GM19240 (cell line): ENCODE data around the gene TECRL.

Experiments used
- DNase-seq: peaks from one replicate; pipeline ENCODE4 v3.0.0; 2011; ENCODE audit warnings: low spot score; ENCODE audit not compliant: insufficient read length

TECRL gene

DNA sequence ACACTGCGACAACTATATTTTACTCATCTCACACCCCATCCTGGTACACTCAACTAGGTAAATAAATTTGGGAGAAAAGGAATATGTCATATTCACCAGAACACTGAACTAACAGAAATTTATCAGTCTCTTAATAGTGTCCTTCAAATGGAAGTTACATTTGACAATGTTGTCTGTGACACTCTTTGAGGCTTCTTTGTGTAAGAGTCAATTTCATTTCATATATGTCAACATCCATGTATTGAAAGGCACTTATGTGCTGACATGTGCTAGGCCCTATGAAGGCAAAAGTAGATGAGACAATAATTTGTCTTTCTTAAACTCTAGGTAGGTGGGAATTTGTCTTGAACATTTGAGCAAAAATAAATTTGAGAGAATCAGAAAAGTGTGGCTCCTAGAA lies 82.0 kb downstream of the TECRL start:
- no peak for DNase-seq

DNA sequence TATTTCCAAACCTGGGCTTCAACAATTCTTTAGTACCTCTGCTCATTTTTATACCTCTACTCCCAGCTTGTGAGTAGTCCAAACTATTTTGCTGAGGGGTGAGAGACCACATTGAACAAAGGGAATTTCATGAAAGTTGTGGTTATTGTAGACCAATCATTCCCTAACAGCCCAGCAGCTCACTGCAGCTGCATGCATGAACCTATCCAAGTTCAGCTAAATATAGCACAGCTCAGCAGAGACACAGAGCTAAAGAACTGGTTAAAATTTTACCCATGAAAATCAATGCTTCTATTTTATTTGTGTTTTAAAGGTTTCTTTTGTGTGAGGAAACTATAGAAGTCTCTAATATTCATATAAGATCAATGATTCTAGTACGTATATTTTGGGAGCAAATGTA lies 82.7 kb downstream of the TECRL start:
- DNase-seq: no peak

DNA sequence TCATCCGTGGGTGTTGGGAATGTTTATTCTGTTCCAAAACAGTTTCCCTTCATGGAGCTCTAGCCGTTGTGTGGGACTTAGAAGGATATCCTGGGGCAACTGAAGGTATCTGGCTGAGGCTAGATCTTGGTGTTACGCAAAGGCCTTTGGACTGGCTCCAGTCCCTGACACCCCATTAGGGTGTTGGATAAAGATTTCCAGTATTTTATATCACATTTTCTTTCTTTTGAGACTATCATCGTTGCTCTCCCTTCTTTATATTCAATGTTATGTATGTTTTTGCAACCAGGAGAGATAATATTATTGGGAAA lies 103.0 kb downstream of the TECRL start:
- no peak for DNase-seq

DNA sequence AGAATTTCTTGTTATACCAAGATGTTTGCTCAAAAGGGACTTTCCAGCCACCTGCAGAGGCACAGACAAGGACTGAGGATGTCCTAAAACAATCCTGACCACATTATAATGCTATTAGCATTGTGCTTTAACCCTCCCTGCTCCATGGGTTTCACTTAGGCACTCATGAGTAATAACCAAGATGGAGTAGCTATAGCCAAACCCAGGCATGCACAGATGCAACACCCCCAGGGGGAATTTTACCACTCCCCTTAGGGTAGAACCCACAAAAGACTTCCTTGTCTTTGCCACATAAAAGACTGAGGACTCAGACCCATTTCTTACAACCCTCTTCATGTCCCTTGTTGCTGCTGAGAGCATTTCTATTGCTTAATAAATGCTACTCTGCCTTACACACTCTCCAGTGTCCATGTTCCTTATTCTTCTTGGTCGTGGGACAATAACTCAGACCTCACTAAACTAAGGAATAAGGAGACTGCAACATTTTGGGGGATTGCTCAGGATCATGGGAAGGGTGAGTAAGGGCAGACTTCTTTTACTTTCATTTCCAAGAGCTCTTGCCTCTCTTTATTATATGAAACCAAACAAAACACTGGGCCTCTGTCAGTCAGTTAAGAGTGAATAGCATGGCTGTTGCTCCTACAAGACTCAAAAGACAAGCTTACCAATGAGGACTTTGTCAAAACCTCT lies 103.5 kb downstream of the TECRL start:
- DNase-seq: no peak

DNA sequence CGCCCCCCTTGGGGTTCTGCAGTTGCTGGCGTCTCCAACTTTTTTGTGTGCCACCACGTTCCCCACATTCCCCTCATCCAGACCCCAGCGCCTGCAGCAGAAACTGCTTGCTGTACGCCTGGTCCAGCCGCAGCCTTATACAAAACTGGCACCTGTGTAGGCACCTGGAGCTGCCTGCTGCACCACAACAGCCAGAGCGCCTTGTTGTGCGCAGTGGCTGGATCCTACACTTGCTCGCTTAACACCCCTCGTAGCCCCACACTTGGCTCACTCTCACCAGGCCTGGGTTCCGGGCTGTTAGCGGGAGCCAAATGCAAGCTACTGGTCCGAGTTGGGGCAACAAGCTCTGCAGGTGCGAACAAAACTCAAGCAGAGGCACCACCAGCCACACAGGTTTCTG lies 136.8 kb downstream of the TECRL start:
- no peak for DNase-seq

DNA sequence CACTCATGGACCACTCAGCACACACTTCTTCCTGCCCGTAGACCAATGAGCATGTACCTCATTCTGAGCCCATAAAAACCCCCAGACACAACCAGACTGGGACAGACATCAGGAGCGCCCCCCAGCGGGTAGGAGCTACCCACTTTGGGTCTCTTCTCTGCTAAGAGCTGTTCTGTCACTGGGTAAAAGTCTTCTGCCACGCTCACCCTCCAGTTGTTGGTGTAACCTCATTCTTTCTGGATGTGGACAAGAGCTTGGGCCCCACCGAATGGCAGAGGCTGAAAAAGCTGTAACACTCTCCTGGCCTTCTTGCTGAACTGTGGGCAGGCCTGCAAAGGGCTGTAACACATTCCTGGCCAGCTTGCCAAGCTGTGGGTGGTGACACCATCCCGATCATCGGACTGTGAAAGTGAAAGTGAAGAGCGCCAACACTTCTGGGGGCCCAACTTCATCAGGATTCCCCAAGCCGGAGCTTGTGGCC lies 137.6 kb downstream of the TECRL start:
- DNase-seq: no peak

DNA sequence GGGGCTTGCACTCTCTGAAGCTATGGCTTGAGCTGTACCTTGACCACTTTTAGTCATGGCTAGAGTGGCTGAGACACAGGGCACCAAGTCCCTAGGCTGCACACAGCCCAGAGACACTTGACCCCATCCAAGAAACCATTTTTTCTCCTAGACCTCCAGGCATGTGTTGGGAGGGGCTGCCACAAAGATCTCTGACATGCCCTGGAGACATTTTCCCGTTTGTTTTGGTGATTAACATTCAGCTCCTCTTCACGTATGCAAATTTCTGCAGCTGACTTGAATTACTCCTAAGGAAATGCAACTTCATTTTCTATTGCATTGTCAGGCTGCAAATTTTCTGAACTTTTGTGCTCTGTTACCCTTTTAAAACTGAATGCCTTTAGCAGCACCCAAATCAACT lies 142.6 kb downstream of the TECRL start:
- DNase-seq: no peak

DNA sequence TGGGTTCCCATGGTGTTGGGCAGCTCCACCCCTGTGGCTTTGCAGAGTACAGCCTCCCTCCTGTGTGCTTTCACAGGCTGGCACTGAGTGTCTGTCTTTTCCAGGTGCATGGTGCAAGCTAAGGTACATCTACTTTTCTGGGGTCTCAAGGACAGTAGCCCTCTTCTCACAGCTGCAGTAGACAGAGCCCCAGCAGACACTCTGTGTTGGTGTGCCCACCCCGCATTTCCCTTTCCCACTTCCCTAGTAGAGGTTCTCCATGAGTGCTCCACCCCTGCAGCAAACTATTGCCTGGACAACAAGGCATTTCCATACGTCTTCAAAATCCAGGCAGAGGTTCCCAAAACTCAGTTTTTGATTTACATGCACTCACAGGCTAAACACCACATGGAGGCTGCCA lies 143.0 kb downstream of the TECRL start:
- DNase-seq: no peak

DNA sequence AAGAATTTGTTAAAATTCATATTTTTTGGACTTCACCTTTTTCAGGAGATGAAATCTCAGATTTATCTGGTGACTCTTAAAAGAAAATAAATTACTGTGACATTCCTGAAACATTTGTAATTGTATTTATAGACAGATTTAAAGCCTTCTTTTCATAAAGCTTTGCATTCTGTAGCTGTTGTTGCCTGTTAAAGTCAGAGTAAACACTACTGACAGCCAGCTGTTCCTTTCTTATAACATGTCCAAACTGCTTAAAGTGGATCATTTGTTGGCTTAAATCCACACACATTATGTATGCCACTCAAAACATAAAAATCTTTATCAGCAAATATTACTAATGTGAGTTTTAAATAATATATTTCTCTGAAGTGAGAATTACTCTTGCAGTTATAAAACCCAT lies 157.5 kb downstream of the TECRL start:
- DNase-seq: no peak

DNA sequence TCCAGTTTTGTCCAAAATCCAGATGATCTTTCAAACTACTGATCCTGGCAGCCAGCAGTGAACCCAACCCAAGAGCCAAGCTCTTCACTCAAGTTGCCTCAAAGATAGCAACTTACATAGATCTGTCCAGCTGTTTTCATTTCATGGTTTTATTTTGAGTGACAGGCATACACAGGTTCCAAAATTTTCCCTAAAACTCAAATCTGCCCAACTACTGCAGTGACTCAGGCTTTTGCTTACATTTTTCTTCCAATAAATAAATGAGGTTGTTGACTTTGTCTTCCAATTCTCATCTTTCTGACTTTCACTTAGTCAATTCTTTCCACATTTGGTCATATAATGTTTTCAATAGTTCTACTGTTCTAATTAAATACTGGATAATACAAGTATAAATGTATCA lies 158.8 kb downstream of the TECRL start:
- no peak for DNase-seq

DNA sequence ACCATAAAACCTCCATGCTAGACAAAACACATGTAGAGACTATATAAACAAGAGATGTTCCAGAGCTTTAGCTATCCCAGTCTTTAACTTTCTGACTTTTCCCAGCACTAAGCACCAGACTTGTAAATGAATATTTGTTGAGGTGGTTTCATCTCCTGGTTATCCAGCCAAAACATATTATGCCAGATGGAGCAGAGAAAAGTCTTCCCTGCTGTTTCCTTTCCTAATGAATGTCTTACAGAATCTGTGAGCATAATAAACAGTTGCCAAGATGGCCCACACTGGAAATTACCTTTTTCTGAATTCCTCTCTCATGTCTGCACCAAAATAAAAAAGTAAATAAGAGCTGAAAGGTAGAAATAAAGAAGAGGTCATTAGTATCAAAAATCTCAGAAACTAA lies 159.2 kb downstream of the TECRL start:
- no peak for DNase-seq

DNA sequence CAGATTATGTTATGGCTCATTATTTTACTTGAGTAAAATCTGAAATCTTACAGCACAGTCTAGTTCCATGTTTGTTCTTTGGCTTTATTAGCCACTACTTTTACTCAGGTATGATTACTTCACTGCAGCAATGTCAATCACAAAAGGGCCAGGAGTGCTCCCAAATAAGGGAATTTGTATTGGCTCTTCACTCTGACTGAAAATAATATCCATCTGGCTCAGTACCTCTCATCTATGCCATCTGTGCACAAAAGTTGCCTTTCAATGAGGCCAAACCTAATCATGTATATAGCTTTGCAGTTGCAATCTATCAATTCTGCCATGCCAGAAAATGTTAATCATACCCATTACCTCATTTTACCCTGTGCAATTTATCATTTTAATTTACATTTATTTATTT lies 161.1 kb downstream of the TECRL start:
- no peak for DNase-seq

DNA sequence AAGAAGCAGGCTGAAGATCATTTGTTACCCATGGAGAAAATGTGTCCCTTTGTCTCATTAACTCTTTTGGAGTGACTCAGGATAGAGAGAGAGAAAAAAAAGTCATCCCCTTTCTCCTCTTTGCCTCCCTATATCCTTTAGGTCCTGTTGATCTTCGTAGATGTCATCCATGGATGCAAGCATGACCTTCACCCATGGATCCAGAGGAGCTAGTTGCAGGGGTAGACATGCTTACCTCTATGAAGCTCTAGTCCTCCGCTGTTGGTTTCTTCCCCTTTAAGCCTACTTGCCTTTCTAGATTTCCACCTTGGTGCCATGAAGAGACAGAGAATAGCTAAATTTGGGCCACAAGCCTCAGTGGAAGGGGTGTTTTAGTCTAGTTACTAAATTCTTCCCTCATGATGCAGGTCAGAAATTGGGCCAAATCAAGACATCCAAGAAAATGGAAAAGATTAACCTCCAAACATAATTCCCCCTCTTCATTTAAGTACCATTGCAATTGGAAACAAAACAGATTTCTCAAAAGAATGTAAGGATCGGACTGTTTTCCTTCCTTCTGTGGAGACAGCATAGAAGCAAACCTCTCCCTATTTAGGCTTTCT lies 178.4 kb downstream of the TECRL start:
- no peak for DNase-seq
